SK-N-SH (cell line): ENCODE results near the gene SPDEF.

ENCODE experiments used
- CTCF ChIP-seq: fragments of 200-600 bp; sonication (generic); IDR thresholded peaks from 2 replicates; pipeline ENCODE4 v1.6.1; 2017; ENCODE audit warnings: antibody characterized with exemption, mild to moderate bottlenecking, moderate library complexity
- EP300 ChIP-seq, 2 experiments: IDR thresholded peaks; 2 replicates each; pipeline versions ENCODE4 v1.4.0 to v1.6.1; 2012; ENCODE audit warnings: borderline replicate concordance in 1 of 2, low read depth in 1 of 2, low read length in 1 of 2
- REST ChIP-seq: IDR thresholded peaks from 2 replicates; pipeline ENCODE4 v1.6.1; 2012; ENCODE audit warnings: mild to moderate bottlenecking, low read depth, low read length, moderate library complexity
- USF1 ChIP-seq: IDR thresholded peaks from 2 replicates; pipeline ENCODE4 v1.4.0; 2012; ENCODE audit warnings: low read depth, borderline replicate concordance

- no peak for TF ChIP-seq USF1
- TF ChIP-seq CTCF: no peak
- TF ChIP-seq REST: no peak
- TF ChIP-seq EP300 (IDR thresholded peaks at IDR 0.05; ENCODE audit: borderline replicate concordance in 1 of 2, low read depth in 1 of 2, low read length in 1 of 2): no peak
Measured at GRCh38 chr6:34539181-34539580, 16.9 kb downstream of the SPDEF start.
